GM18517 (cell line): ENCODE data around the gene DYRK1A.

Experiments used
- ATAC-seq: cut with Tn5 transposase; IDR thresholded peaks from one replicate; pipeline ENCODE4 v1.9.1; 2021; ENCODE audit warnings: mild to moderate bottlenecking, moderate library complexity; ENCODE audit not compliant: unreplicated experiment

The DYRK1A gene

DNA sequence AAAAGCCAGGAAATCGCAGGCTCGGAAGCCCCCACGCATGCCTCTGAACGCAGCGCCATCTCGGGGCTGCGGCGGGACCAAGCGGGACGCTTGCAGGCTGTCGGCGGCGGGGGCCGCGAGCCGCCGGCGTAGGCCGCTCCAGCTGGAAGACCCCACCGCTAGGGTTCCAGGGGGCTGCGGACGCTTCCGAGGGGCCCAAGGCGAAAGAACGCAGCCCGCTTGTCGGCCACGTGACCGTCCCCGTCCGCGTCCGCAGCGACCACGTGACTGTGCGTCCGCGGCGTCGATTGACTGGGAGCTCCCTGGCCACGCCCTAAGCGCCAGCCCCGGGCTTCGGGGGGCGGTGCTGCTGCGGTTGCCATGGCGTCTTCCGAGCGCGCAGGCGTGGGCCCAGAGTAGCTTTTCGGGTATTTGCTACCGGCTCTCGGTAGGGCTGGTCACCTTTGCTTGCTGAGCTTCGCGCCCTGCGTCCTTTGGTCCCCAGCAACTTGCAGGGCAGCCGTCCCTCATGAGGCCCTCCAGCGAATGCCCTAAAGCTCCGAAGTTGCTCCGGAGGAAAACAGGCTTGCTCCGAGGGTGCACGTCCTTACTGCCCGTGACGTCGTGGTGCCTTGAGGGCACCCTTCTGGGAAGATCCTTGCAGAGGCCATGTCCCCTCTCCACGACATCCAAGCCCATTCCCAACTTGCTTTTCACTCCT is 197.2 kb downstream of the DYRK1A start:
- ATAC-seq, result peak; percentile 71

DNA sequence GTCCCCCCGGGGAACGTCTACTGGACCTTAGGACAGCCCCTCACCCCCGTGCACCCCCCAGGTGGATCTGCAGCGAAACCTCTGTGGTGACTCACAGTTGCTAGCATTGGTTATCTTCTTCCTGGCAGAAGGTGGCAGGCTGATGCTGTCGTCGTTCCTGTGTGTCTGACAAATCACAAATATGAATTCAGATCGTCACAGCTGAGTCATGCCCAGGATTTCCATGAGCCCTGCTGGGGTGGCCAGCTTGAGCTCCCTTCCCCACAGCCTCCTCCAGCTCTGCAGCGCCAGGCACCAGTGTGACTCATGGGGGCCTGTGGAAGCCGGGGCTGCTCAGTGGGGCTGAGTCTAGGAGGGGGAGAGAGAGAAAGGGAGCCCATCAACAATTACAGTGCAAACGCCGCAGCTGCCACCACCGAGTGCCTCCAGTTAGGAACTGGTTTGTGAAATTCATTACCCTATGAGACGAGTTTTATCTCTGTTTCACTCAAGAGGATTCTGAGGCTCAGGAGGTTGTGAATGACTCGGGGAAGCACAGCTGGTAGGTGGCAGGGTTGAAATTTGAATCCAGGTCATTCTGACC is 197.9 kb downstream of the DYRK1A start:
- peak; percentile 46 for ATAC-seq

DNA sequence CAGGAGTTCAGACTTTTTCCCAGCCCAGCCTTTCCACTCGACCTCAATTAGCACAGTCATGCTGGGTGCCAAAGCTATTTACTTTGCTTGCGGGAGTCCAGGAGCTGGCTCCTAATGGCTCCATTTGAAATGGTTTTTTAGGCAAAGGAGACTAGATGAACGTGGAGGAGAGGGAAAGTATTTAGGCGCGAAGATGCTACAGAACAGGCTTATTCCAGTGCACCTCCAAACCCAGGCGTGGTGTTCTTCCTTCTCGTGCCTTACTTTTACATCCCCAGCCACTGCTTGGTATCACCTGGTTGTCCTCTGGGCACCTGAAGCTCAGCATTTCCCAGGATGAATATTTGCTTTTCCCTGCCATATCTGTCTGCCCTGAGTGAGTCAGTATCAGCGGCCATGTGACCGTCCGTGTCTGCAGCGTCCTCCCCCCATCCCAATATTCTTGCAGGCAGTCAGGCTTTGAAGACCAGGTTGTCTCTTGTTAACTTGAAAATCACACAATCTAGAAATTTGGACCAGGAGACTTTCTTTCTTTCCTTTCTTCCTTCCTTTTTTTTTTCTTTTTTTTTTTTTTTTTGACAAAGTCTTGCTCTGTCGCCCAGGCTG is 198.5 kb downstream of the DYRK1A start:
- ATAC-seq, result no peak

DNA sequence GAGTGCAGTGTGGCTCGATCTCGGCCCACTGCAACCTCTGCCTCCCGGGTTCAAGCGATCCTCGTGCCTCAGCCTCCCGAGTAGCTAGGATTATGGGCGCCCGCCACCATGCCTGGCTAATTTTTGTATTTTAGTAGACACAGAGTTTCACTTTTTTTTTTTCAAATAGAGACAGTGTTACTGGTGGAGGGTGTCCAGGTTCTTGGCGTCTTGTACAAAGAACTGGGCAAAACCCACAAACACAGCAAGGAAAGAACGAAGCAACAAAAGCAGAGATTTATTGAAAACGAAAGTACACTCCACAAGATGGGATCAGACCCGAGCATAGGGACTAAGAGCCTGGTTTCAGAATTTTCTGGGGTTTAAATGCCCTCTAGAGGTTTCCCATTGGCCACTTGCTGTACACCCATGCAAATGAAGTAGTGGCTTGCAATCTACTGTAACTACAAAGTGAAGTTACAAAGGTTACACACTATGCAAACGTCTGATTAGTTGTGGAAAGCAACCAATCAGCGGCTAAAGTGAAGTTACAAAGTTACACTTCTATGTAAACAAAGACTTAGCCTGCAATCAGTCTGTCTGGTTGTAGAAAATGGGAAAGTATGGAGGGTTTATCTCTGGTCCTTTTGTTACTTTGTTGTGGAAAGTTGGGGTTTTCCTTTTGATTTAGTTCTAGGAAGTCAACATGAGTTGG is 199.1 kb downstream of the DYRK1A start:
- no peak for ATAC-seq

DNA sequence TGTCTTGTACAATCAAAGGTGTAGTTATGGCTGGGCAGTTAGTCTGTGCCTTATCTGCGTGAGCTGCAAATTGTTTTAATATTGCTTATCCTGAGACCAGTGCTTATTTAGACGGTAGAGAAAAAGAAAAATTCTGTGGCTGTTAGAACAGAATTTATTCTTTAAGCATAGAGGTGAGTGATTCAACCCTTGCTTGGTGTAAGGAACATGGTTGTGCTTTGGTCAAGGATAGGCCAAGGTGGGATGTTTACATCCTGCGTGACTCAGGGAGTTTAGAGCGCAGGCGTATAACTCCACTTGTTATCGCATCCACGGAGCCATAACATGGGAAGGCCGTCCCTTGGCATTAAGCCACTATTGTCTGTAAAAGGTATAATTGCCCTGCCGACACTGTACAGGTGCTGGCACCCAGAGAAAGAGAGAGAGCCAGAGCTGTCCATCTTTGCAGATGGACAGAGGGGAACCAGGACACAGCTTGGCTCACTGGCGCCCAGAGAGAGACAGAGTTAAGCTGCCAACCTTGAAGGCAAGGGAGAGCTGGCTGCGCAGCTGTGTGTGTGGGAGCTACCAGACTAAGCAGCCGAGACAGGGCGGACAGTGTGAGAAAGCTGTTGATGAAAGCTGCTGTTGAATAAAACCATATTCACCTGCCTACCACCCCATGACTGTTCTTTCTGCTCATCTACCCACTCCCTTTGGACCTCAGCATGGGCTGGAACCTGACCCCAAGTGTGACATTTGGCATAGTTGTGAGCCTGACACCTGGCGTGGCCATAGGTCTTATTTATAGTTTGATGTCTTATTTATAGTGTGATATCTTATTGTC is 200.4 kb downstream of the DYRK1A start:
- no peak for ATAC-seq

DNA sequence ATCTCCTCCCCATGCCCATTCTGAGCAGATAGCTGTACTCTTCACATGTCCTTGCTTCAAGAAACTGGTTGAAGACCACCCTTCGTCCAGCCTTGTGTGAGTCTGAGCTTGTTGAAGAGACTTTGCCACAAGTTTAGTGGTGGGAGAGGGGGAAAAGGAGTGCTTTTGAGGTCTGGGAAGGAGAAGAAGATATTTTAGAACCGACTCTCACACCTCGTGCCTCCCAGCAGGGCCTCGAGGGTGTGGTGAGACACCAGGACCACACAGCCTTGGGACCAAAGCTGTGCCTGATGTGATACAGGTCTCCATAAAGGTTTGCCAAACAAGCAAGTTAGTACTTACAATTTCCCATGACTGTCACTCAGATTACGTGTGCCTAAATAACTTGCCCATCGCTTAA is 201.8 kb downstream of the DYRK1A start:
- ATAC-seq, result no peak

DNA sequence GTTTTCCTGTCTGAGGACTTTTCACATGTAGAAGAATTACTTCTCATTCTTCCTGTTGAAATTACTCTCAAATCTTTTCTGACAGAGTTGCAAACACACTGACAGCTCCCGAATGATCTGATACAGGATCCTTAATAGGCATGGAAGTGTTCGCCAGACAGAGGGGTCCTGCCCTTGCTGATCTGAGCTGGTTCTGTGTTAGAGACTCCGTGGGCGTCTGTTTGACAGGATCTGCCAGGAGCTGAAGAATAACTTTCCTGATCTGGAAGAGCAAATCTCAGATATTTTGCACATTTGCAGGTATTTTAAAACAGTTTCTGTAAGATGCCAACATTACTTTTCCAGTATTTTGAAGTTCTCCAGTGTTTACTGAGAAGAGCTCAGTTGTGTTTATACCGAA is 202.3 kb downstream of the DYRK1A start:
- ATAC-seq, result no peak

DNA sequence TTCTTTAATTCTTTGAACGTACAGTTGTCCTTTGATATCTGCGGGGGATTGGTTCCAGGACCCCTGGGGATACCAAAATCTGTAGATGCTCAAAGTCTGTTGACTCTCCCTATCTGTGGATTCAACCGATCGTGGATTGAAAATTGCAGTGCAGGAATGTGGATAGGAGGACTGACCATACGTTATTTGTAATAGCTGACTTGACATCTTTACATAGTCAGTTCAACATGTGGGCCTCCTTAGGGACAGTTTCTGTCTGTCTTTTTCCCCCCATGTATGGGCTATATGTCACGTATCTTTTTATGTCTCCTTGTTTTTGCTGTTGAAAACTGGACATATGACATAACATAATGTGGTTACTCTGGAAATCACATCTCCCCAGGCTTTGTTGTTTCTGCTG is 204.9 kb downstream of the DYRK1A start:
- ATAC-seq, result no peak

DNA sequence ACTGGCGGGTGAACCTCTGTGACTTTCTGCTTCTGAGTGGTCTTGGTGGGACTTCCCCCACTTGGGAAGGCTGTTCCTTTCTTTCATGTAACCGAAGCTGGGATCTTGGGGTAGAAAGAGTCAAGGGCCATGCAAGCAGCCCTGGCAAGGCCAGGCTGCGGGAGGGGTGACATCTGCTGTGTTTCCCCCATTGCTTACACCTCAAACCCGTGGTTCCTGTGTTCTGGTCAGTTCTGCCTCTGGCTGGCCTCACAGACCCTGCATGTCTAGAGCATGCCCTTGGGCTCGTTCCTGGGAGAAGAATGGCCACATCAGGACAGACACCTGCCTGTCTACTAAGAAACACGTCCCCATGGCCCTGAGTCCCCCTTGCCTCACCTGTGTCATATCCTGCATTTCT is 207.7 kb downstream of the DYRK1A start:
- no peak for ATAC-seq

DNA sequence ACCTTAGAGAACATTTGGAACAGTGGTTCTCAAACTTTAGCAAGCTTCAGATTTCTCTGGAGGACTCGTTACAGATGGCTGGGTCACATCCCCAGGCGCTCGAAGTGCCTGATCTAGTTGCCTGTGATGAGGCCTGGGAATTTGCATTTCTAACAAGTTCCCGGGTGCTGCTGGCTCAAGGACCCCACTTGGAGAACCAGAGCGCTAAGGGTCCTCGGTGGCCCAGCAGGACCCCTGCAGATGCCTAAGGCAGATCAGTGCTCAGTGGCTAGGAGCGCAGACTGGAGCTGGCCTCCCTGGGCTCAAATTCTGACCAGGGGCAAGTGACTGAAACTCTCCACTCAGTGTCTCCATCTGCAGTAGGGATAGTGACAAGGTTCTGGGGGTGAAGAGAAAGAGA is 208.2 kb downstream of the DYRK1A start:
- no peak for ATAC-seq

DNA sequence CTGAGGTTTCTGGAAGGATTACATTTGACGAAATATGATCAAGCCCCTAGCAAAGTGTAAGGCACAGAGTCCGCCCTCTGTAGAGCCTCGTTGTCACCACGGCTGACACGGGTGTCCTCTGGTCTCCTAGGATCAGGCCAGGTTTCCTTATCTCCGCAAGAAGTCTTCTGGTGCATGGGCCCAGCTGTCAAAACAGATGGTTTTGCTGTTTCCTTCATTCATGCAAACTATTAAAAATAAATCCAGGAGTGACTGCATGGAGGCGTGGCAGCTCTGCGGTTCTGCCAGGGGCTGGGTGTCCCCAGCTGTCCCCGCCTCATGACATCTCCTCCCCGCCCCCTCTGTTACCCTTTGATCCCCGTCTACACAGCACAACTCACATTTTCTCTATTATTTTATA is 209.0 kb downstream of the DYRK1A start:
- no peak for ATAC-seq
